SK-N-SH treated with all-trans-retinoic acid at 6 μM for 48 hours (cell line): ENCODE data around the gene SKIC2.
"Not testable (repeated sequence)": the region's sequence is repeated elsewhere in the genome, so short reads cannot be mapped to it uniquely, and the experiment has no call there.

Experiments used
- ESRRG ChIP-seq: fragments of 250-450 bp; sonication (Bioruptor Pico); IDR thresholded peaks from 2 replicates; pipeline ENCODE4 v1.6.1; 2021; ENCODE audit warnings: mild to moderate bottlenecking
- GLIS3 ChIP-seq: fragments of 250-450 bp; sonication (Bioruptor Pico); IDR thresholded peaks from 2 replicates; pipeline ENCODE4 v1.5.0; 2020; ENCODE audit warnings: mild to moderate bottlenecking, moderate library complexity
- RARB ChIP-seq: fragments of 250-450 bp; sonication (Bioruptor Pico); IDR thresholded peaks from 2 replicates; pipeline ENCODE4 v1.8.0; 2021; ENCODE audit warnings: mild to moderate bottlenecking, moderate library complexity

DNA sequence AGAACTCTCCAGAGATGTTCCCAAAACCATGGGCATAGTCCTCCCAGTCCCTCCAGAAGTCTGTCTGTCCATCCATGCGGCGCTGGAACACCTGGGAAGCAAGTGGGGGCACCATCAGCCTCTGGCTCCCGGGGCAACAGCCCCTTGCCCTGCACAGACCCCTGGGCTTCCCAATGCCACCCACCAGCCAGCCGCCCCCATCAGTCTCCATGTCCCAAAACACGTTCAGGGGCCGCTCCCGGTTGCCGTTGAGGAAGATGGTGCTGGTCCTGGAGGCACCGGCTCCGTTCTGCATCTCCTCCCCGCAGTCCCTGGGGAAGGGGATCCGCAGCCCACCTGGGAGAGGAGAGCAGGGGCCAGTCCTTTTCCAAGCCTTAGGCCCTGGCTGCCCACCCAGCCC is 50.6 kb downstream of the SKIC2 start:
- TF ChIP-seq RARB (CRISPR knock-in tag); GLIS3; ESRRG (CRISPR knock-in tag): not testable (repeated sequence)
